CD8-positive, alpha-beta memory T cell (primary cell): ENCODE data around the gene ETS1. TPM values are rescaled to one million over a fixed set of nuclear protein-coding genes. Genes with fewer than 3 reads are reported as not detected.

Source experiments
- CTCF ChIA-PET: fragments of 350-600 bp; sonication (Branson Sonifier 250); formaldehyde crosslinking; loops from one replicate; lab custom pipeline; 2021; ENCODE audit warnings: antibody characterized with exemption; lab: Charles Lee
- POLR2A ChIA-PET: fragments of 350-600 bp; sonication (Branson Sonifier 250); formaldehyde crosslinking; loops from one replicate; lab custom pipeline; 2021; ENCODE audit warnings: antibody characterized with exemption; lab: Charles Lee
- DNase-seq, 5 donors: peaks; one replicate each; pipeline versions ENCODE4 v3.0.0 to v3.0.0-alpha.2; 2020 to 2022; ENCODE audit warnings: mixed read lengths in 1 of 5
- H3K27ac ChIP-seq: one replicate; pipeline ENCODE4 v1.7.0; 2013; ENCODE audit warnings: low read depth, mild to moderate bottlenecking, low read length, moderate library complexity
- H3K27me3 ChIP-seq: 2 replicates; pipeline ENCODE4 v1.7.0; 2013; ENCODE audit warnings: low read length, mild to moderate bottlenecking; ENCODE audit not compliant: insufficient read depth, poor library complexity, severe bottlenecking
- H3K36me3 ChIP-seq: 2 replicates; pipeline ENCODE4 v1.7.0; 2013; ENCODE audit warnings: mild to moderate bottlenecking, low read length, moderate library complexity; ENCODE audit not compliant: insufficient read depth
- H3K4me1 ChIP-seq: 2 replicates; pipeline ENCODE4 v1.7.0; 2013; ENCODE audit warnings: mild to moderate bottlenecking, low read length, moderate library complexity; ENCODE audit not compliant: insufficient read depth
- H3K4me3 ChIP-seq: 2 replicates; pipeline ENCODE4 v1.7.0; 2013; ENCODE audit warnings: mild to moderate bottlenecking, low read length
- H3K9me3 ChIP-seq: 2 replicates; pipeline ENCODE4 v1.7.0; 2013; ENCODE audit warnings: mild to moderate bottlenecking, low read length
- H3K27ac Mint-ChIP-seq, 8 donors: one replicate each; pipeline ENCODE4 v1.8.0; 2020 to 2021; ENCODE audit warnings: mixed read lengths in 8 of 8, mild to moderate bottlenecking in 6 of 8, inconsistent platforms in 3 of 8, moderate library complexity in 3 of 8
- H3K27me3 Mint-ChIP-seq, 2 donors: one replicate each; pipeline ENCODE4 v1.8.0; 2020 to 2021; ENCODE audit warnings: mixed read lengths in 2 of 2, mild to moderate bottlenecking in 1 of 2, moderate library complexity in 1 of 2
- H3K36me3 Mint-ChIP-seq, 3 donors: one replicate each; pipeline ENCODE4 v1.8.0; 2020 to 2021; ENCODE audit warnings: mixed read lengths in 3 of 3, inconsistent platforms in 1 of 3, mild to moderate bottlenecking in 1 of 3
- H3K4me1 Mint-ChIP-seq, 3 donors: one replicate each; pipeline ENCODE4 v1.8.0; 2020 to 2021; ENCODE audit warnings: mixed read lengths in 3 of 3, inconsistent platforms in 1 of 3, mild to moderate bottlenecking in 1 of 3
- H3K4me3 Mint-ChIP-seq, 7 donors: one replicate each; pipeline ENCODE4 v1.8.0; 2020 to 2021; ENCODE audit warnings: mixed read lengths in 7 of 7, mild to moderate bottlenecking in 6 of 7, moderate library complexity in 4 of 7, inconsistent platforms in 2 of 7
- H3K9me3 Mint-ChIP-seq, 5 donors: one replicate each; pipeline ENCODE4 v1.8.0; 2020 to 2022; ENCODE audit warnings: mixed read lengths in 5 of 5, mild to moderate bottlenecking in 3 of 5, moderate library complexity in 2 of 5, inconsistent platforms in 1 of 5
- polyA plus RNA-seq: library from polyadenylated mRNA; unstranded; fragments of 300-500 nt; fragmentation: Illumina TruSeq; gene quantifications from one replicate; pipeline ENCODE4 v1.2.3, GENCODE V29; 2021
- total RNA-seq, 2 experiments: library from RNA; stranded (reverse); gene quantifications; one replicate each; pipeline ENCODE4 v1.2.3, GENCODE V29; 2021

The ETS1 gene
- total and polyA plus RNA-seq, 3 experiments from 2014 or later = 386 to 411 (median 405) TPM

- DNase-seq = no peak
- peaks cover 26% of the 10 kb centered on the region for H3K36me3 ChIP-seq
- peaks cover 15 to 90% (median 42%) of the 10 kb centered on the region in 3 donors for H3K36me3 Mint-ChIP-seq
- H3K27ac Mint-ChIP-seq = peak overlapping the region; percentile 93 to 99 (median 98)
- no peaks in the 10 kb centered on the region for H3K9me3 Mint-ChIP-seq
- POLR2A ChIA-PET = interaction anchor here (2.0 to 6.9 kb wide), 3 partner anchors 14 to 123 kb away, joined by 5 to 69 read pairs (median 14); no protein-coding TSS in a partner anchor
- H3K27me3 Mint-ChIP-seq = no peaks in the 10 kb centered on the region
- peaks cover 99 to 100% (median 100%) of the 10 kb centered on the region in 3 donors for H3K4me1 Mint-ChIP-seq
- H3K27me3 ChIP-seq = no peaks in the 10 kb centered on the region
- H3K4me3 ChIP-seq = peak overlapping the region; percentile 97
- no peaks in the 10 kb centered on the region for H3K9me3 ChIP-seq
- peak overlapping the region; percentile 81 to 99 (median 98) for H3K4me3 Mint-ChIP-seq
- CTCF ChIA-PET = interaction anchor here (0.9 to 6.3 kb wide), 6 partner anchors 12 to 123 kb away, joined by 3 to 57 read pairs (median 10); no protein-coding TSS in a partner anchor
- H3K4me1 ChIP-seq = peaks cover 99% of the 10 kb centered on the region
- peak overlapping the region; percentile 48 for H3K27ac ChIP-seq
These were observed 80.3 kb downstream of the ETS1 start for GRCh38 chr11:128506999-128507611.

DNA sequence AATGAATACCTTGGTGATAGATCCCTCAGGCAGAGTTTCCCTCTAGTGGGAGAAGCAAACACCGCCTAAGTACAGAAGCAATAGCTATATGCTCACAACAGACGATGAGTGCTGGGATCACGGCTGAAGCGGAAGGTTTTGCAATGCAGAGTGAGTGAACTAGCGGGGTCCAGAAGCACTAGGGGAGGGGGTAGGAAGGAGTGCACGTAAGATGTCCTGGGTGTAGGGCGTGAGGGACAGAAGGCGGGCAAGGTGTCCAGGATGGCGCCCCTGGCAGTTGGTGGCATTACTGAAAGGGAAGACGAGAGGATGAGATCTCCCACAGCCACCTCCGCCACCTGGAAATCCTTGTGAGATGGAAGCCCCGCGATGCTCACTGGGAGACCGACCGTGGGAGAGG is 81.0 kb downstream of the ETS1 start:
- ChIA-PET CTCF (interaction anchor here (0.7 to 3.1 kb wide), 16 partner anchors 11 to 333 kb away, joined by 3 to 22 read pairs (median 4); no protein-coding TSS in a partner anchor), POLR2A (interaction anchor here (0.7 to 3.7 kb wide), 11 partner anchors 9 to 230 kb away, joined by 3 to 33 read pairs (median 4); no protein-coding TSS in a partner anchor)
- no peaks in the 10 kb centered on the region for H3K27me3 ChIP-seq
- Mint-ChIP-seq H3K4me3 (peak overlapping the region; percentile 81 to 99 (median 98)), H3K27ac (peak overlapping the region; percentile 93 to 99 (median 98)), H3K27me3 (no peaks in the 10 kb centered on the region), H3K4me1 (peaks cover 99 to 100% (median 100%) of the 10 kb centered on the region in 3 donors), H3K36me3 (peaks cover 14 to 90% (median 42%) of the 10 kb centered on the region in 3 donors), H3K9me3 (no peaks in the 10 kb centered on the region)
- no peak for DNase-seq
- peak overlapping the region; percentile 97 for H3K4me3 ChIP-seq
- H3K36me3 ChIP-seq = peaks cover 32% of the 10 kb centered on the region
- no peaks in the 10 kb centered on the region for H3K9me3 ChIP-seq
- peaks cover 99% of the 10 kb centered on the region for H3K4me1 ChIP-seq
- H3K27ac ChIP-seq = no peak overlapping the region

GRCh38 chr11:128505449-128506065 is 81.8 kb downstream of the ETS1 start:
- Histone ChIP-seq H3K36me3 (peaks cover 32% of the 10 kb centered on the region), H3K4me3 (peak overlapping the region; percentile 37), H3K9me3 (no peaks in the 10 kb centered on the region), H3K27ac (no peak overlapping the region), H3K4me1 (peaks cover 99% of the 10 kb centered on the region), H3K27me3 (no peaks in the 10 kb centered on the region)
- no peak for DNase-seq
- H3K4me3 Mint-ChIP-seq = peak overlapping the region; percentile 81 to 99 (median 98)
- peak overlapping the region; percentile 93 to 99 (median 98) for H3K27ac Mint-ChIP-seq
- CTCF ChIA-PET = interaction anchor here (0.6 to 3.1 kb wide), 20 partner anchors 9 to 332 kb away, joined by 3 to 22 read pairs (median 4); no protein-coding TSS in a partner anchor
- H3K4me1 Mint-ChIP-seq = peaks cover 99 to 100% (median 100%) of the 10 kb centered on the region in 3 donors
- peaks cover 14 to 91% (median 44%) of the 10 kb centered on the region in 3 donors for H3K36me3 Mint-ChIP-seq
- no peaks in the 10 kb centered on the region for H3K27me3 Mint-ChIP-seq
- no peaks in the 10 kb centered on the region for H3K9me3 Mint-ChIP-seq
- POLR2A ChIA-PET = interaction anchor here (0.7 to 3.7 kb wide), 11 partner anchors 8 to 230 kb away, joined by 3 to 33 read pairs (median 4); no protein-coding TSS in a partner anchor

GRCh38 chr11:128504486-128504885 is 82.9 kb downstream of the ETS1 start:
- Histone ChIP-seq H3K4me1 (peaks cover 99% of the 10 kb centered on the region), H3K27ac (no peak overlapping the region), H3K27me3 (no peaks in the 10 kb centered on the region), H3K9me3 (no peaks in the 10 kb centered on the region), H3K4me3 (peak overlapping the region; percentile 37), H3K36me3 (peaks cover 30% of the 10 kb centered on the region)
- ChIA-PET CTCF (interaction anchor here (0.6 to 3.1 kb wide), 14 partner anchors 8 to 214 kb away, joined by 3 to 22 read pairs (median 4); no protein-coding TSS in a partner anchor), POLR2A (interaction anchor here (1.0 to 3.7 kb wide), 9 partner anchors 12 to 202 kb away, joined by 3 to 33 read pairs (median 5); no protein-coding TSS in a partner anchor)
- peaks cover 18 to 90% (median 43%) of the 10 kb centered on the region in 3 donors for H3K36me3 Mint-ChIP-seq
- peaks cover 97 to 100% (median 99%) of the 10 kb centered on the region in 3 donors for H3K4me1 Mint-ChIP-seq
- H3K9me3 Mint-ChIP-seq = no peaks in the 10 kb centered on the region
- H3K27ac Mint-ChIP-seq = peak overlapping the region; percentile 93 to 99 (median 98)
- DNase-seq = no peak
- H3K4me3 Mint-ChIP-seq = peak overlapping the region; percentile 81 to 99 (median 98)
- H3K27me3 Mint-ChIP-seq = peaks cover 0 to 2% of the 10 kb centered on the region in 2 donors

GRCh38 chr11:128503245-128503991 is 83.9 kb downstream of the ETS1 start:
- no peaks in the 10 kb centered on the region for H3K9me3 Mint-ChIP-seq
- peak overlapping the region; percentile 44 for H3K27ac ChIP-seq
- ChIA-PET CTCF (interaction anchor here (0.9 to 3.4 kb wide), 10 partner anchors 9 to 204 kb away, joined by 4 to 22 read pairs (median 5); no protein-coding TSS in a partner anchor), POLR2A (interaction anchor here (1.2 to 3.8 kb wide), 8 partner anchors 10 to 127 kb away, joined by 3 to 33 read pairs (median 5); no protein-coding TSS in a partner anchor)
- H3K4me1 ChIP-seq = peaks cover 100% of the 10 kb centered on the region
- H3K9me3 ChIP-seq = no peaks in the 10 kb centered on the region
- peaks cover 13 to 91% (median 36%) of the 10 kb centered on the region in 3 donors for H3K36me3 Mint-ChIP-seq
- H3K4me1 Mint-ChIP-seq = peaks cover 98 to 100% (median 99%) of the 10 kb centered on the region in 3 donors
- peaks cover 30% of the 10 kb centered on the region for H3K36me3 ChIP-seq
- H3K27me3 ChIP-seq = no peaks in the 10 kb centered on the region
- H3K4me3 Mint-ChIP-seq = peak overlapping the region; percentile 81 to 99 (median 98)
- H3K27me3 Mint-ChIP-seq = peaks cover 0 to 2% of the 10 kb centered on the region in 2 donors
- H3K4me3 ChIP-seq = peak overlapping the region; percentile 37
- peak overlapping the region; percentile 93 to 99 (median 98) for H3K27ac Mint-ChIP-seq
- peak in 3 of 5 donors; percentile 47 to 70 (median 65) for DNase-seq

- CTCF ChIA-PET = interaction anchor here (0.9 to 3.4 kb wide), 8 partner anchors 9 to 203 kb away, joined by 3 to 12 read pairs (median 5); no protein-coding TSS in a partner anchor
- H3K36me3 Mint-ChIP-seq = peaks cover 13 to 89% (median 37%) of the 10 kb centered on the region in 3 donors
- peaks cover 0 to 2% of the 10 kb centered on the region in 2 donors for H3K27me3 Mint-ChIP-seq
These were observed 84.6 kb downstream of the ETS1 start for GRCh38 chr11:128502726-128503125.

More at GRCh38 chr11:128502726-128503125, 84.6 kb downstream of the ETS1 start:
- Histone ChIP-seq H3K9me3 (no peaks in the 10 kb centered on the region), H3K4me1 (peaks cover 100% of the 10 kb centered on the region), H3K27me3 (no peaks in the 10 kb centered on the region), H3K27ac (no peak overlapping the region), H3K4me3 (peak overlapping the region; percentile 37), H3K36me3 (peaks cover 30% of the 10 kb centered on the region)
- Mint-ChIP-seq H3K9me3 (no peaks in the 10 kb centered on the region), H3K4me1 (peaks cover 97 to 100% (median 99%) of the 10 kb centered on the region in 3 donors), H3K4me3 (peak overlapping the region; percentile 82 to 99 (median 95)), H3K27ac (peak overlapping the region; percentile 88 to 99 (median 98))
- POLR2A ChIA-PET = interaction anchor here (1.0 to 3.8 kb wide), 8 partner anchors 9 to 38 kb away, joined by 3 to 33 read pairs (median 10); no protein-coding TSS in a partner anchor
- DNase-seq = no peak
